ENCODE measurements around the gene LTBP3. TPM values are rescaled to one million over a fixed set of nuclear protein-coding genes. Genes with fewer than 3 reads are reported as not detected.

The LTBP3 gene
- total and polyA plus RNA-seq, 2 experiments from 2014 or later: 53.7 to 85.3 TPM

DNA sequence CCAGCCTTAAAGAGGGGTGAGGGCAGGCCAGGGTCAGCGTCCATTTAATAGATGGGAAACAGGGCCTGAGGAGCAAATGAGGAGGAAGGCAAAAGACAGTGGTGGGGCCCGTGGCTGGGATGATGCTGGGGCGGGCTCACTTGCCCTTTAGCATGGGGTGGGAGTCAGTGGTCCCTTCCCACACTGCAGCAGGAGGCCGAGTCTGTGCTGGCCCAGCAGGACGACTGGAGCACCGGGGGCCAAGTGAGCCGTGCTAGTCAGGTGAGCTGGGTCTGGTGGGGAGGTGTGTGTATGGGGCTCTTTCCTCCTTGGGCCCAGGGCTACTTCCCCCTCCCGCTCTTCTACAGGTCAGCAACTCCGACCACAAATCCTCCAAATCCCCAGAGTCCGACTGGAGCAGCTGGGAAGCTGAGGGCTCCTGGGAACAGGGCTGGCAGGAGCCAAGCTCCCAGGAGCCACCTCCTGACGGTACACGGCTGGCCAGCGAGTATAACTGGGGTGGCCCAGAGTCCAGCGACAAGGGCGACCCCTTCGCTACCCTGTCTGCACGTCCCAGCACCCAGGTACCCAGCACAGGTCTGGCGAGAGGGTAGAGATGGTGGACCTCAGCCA, 20.4 kb downstream of the LTBP3 start:
- H3K27me3 ChIP-seq: no peaks in the 10 kb centered on the region
- H2AFZ ChIP-seq: no peak overlapping the region
- no peaks in the 10 kb centered on the region for H3K9me3 ChIP-seq (ENCODE audit: low read depth)
- no peak overlapping the region for H3K27ac ChIP-seq
- H3K9me2 ChIP-seq (replicated peaks; ENCODE audit: insufficient read depth): no peaks in the 10 kb centered on the region
- H3K4me1 ChIP-seq (ENCODE audit: insufficient read depth): peaks cover 24% of the 10 kb centered on the region
- 89% methylated on average over 18 of the region's 18 CpGs for WGBS (ENCODE audit: low lambda C conversion rate, missing lambda C conversion rate)
- no peak for TF ChIP-seq EZH2phosphoT487 (IDR thresholded peaks at IDR 0.05; ENCODE audit: low read depth, severe bottlenecking, unreplicated experiment)
- TF ChIP-seq, protein P1, sequence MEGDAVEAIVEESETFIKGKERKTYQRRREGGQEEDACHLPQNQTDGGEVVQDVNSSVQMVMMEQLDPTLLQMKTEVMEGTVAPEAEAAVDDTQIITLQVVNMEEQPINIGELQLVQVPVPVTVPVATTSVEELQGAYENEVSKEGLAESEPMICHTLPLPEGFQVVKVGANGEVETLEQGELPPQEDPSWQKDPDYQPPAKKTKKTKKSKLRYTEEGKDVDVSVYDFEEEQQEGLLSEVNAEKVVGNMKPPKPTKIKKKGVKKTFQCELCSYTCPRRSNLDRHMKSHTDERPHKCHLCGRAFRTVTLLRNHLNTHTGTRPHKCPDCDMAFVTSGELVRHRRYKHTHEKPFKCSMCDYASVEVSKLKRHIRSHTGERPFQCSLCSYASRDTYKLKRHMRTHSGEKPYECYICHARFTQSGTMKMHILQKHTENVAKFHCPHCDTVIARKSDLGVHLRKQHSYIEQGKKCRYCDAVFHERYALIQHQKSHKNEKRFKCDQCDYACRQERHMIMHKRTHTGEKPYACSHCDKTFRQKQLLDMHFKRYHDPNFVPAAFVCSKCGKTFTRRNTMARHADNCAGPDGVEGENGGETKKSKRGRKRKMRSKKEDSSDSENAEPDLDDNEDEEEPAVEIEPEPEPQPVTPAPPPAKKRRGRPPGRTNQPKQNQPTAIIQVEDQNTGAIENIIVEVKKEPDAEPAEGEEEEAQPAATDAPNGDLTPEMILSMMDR (IDR thresholded peaks at IDR 0.05; ENCODE audit: poor library complexity): no peak
- TF ChIP-seq EZH2 (IDR thresholded peaks at IDR 0.05; ENCODE audit: borderline replicate concordance): no peak
- no peaks in the 10 kb centered on the region for H3K79me2 ChIP-seq
- H3K4me2 ChIP-seq: no peak overlapping the region
- no peak overlapping the region for H3K4me3 ChIP-seq
- peak; percentile 17 for DNase-seq (ENCODE audit: low spot score)
- H3K36me3 ChIP-seq (replicated peaks; ENCODE audit: insufficient read depth, low read depth): no peaks in the 10 kb centered on the region
- H4K20me1 ChIP-seq (ENCODE audit: insufficient read depth, poor library complexity, severe bottlenecking): peaks cover 23% of the 10 kb centered on the region

- Histone ChIP-seq H3K27ac (no peak overlapping the region), H3K9me3 (ENCODE audit: low read depth) (no peaks in the 10 kb centered on the region), H3K79me2 (no peaks in the 10 kb centered on the region), H3K9me2 (replicated peaks; ENCODE audit: insufficient read depth) (no peaks in the 10 kb centered on the region), H3K36me3 (replicated peaks; ENCODE audit: insufficient read depth, low read depth) (no peaks in the 10 kb centered on the region), H3K27me3 (no peaks in the 10 kb centered on the region), H3K4me1 (ENCODE audit: insufficient read depth) (peaks cover 24% of the 10 kb centered on the region), H3K4me2 (no peak overlapping the region), H3K4me3 (no peak overlapping the region), H4K20me1 (ENCODE audit: insufficient read depth, poor library complexity, severe bottlenecking) (peaks cover 23% of the 10 kb centered on the region), H2AFZ (no peak overlapping the region)
- WGBS (ENCODE audit: low lambda C conversion rate, missing lambda C conversion rate): 92% methylated on average over 2 of the region's 2 CpGs
- DNase-seq (ENCODE audit: low spot score): peak; percentile 10
- TF ChIP-seq, protein P1 (IDR thresholded peaks at IDR 0.05; ENCODE audit: poor library complexity): no peak
- TF ChIP-seq EZH2phosphoT487 (IDR thresholded peaks at IDR 0.05; ENCODE audit: low read depth, severe bottlenecking, unreplicated experiment): no peak
- TF ChIP-seq EZH2 (IDR thresholded peaks at IDR 0.05; ENCODE audit: borderline replicate concordance): no peak
Measured at GRCh38 chr11:65537296-65537597, 20.9 kb downstream of the LTBP3 start.

DNA sequence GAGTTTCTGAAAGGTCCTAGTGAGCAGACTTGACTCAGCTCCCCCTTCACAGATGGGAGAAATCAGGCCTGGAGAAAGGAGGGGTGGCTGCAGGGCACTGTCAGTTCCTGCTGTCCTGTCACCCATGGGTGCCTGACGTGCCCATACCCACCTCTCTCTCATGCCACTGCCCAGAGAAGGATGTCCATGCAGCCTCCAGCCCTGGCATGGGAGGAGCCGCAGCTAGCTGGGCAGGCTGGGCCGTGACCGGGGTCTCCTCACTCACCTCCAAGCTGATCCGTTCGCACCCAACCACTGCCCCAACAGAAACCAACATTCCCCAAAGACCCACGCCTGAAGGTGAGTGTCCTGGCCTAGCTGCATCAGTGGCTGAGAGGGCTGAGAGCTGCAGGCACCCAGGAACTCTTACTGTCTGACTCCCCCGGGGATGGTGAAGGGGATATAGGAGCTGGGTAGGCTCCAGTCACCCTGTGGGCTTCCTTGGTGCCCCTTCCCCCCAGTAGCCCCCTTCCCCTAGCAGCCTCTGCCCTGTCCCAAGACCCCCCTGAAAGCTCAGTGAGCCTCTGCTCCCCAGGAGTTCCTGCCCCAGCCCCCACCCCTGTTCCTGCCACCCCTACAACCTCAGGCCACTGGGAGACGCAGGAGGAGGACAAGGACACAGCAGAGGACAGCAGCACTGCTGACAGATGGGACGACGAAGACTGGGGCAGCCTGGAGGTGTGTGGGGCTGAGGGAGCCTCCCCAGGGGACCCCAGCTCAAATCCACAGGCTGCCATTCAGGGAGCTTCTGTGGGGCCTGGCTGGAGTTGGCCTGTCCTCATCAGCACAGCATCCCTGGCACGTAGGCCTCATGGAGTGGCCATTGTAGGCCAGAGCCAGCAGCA, 21.5 kb downstream of the LTBP3 start:
- H4K20me1 ChIP-seq (ENCODE audit: insufficient read depth, poor library complexity, severe bottlenecking): peaks cover 23% of the 10 kb centered on the region
- DNase-seq (ENCODE audit: low spot score): no peak

More for the DNA sequence above, 21.5 kb downstream of the LTBP3 start:
- Histone ChIP-seq H2AFZ (no peak overlapping the region), H3K27ac (no peak overlapping the region), H3K9me2 (replicated peaks; ENCODE audit: insufficient read depth) (no peaks in the 10 kb centered on the region), H3K4me2 (no peak overlapping the region), H3K4me1 (ENCODE audit: insufficient read depth) (peaks cover 19% of the 10 kb centered on the region), H3K36me3 (replicated peaks; ENCODE audit: insufficient read depth, low read depth) (no peaks in the 10 kb centered on the region), H3K4me3 (no peak overlapping the region), H3K27me3 (no peaks in the 10 kb centered on the region), H3K79me2 (no peaks in the 10 kb centered on the region), H3K9me3 (ENCODE audit: low read depth) (no peaks in the 10 kb centered on the region)
- TF ChIP-seq EZH2phosphoT487 (IDR thresholded peaks at IDR 0.05; ENCODE audit: low read depth, severe bottlenecking, unreplicated experiment) (no peak), EZH2 (IDR thresholded peaks at IDR 0.05; ENCODE audit: borderline replicate concordance) (no peak)
- TF ChIP-seq, protein P1 (IDR thresholded peaks at IDR 0.05; ENCODE audit: poor library complexity): no peak
- 97% methylated on average over 12 of the region's 12 CpGs for WGBS (ENCODE audit: low lambda C conversion rate, missing lambda C conversion rate)
